Activated CD8-positive, alpha-beta memory T cell treated with anti-CD3 and anti-CD28 coated beads, Interleukin-2, amount 50 U/mL, for 1 hour (primary cell): ENCODE results near the gene KLHL17.
"Not testable (repeated sequence)": the region's sequence is repeated elsewhere in the genome, so short reads cannot be mapped to it uniquely, and the experiment has no call there.

ENCODE experiments used
- DNase-seq: peaks from one replicate; pipeline ENCODE4 v3.0.0-alpha.2; 2020; ENCODE audit errors: extremely low read depth

KLHL17 gene

DNA sequence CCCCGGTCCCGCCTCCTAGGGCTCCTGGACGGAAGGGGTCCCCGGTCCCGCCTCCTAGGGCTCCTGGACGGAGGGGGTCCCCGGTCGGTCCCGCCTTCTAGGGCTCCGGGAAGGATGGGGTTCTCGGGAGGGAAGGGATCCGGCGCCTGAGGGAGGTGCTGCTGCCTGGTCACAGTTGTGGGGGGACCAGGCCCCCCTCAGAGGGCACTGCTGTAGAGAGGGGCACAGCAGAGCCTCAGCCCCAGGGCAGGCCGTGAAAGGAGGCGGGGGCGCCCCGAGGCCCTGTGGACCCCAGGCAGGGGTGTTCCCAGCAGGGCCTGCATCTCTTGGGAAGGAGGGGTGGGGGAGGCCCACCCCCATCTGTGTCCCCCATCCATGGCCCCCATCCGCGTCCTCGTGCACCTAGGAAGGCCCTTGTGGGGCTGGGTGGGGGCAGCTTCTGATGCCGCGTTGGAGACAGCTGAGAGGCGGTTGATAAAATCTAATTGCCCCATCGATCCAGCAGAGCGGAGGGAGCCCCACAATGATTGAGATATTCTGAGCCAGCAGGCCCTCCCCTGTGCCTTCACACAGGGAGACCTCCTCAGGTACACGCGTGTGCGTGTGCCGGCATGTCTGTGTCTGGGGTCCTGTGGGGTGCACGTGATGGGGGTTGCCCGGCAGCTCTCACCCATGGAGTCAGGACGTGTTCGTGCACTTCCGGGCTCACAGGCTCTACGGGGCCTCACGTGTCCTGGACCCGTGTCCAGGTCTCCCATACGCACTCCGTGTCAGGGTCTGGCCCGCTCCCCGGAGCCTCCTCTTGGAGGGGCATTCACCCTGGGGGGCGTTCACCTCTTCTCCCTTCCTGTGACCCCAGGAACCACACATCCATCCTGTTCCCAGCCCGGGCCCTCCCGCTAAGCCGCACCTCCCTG lies 23.8 kb upstream of the KLHL17 start:
- DNase-seq = no peak

DNA sequence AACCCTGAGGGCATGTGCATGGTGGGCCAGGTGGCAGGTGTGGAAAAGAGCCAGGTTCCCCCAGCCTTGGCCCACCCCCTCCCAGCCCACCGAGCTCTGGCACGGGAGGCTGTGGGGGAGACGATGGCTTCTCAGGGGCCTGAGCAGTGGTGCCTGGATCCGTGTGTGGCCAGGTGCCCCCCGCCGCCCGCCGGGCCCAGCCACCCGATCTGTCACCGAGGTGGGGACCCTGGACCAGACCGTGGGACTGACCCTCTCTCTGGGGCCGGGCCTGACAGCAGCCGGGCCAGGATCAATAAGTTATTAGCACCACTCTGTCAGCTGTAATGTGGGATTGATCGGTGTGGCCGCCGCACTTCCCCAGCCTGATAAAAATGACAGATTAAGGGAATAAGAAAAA lies 22.9 kb upstream of the KLHL17 start:
- no peak for DNase-seq

DNA sequence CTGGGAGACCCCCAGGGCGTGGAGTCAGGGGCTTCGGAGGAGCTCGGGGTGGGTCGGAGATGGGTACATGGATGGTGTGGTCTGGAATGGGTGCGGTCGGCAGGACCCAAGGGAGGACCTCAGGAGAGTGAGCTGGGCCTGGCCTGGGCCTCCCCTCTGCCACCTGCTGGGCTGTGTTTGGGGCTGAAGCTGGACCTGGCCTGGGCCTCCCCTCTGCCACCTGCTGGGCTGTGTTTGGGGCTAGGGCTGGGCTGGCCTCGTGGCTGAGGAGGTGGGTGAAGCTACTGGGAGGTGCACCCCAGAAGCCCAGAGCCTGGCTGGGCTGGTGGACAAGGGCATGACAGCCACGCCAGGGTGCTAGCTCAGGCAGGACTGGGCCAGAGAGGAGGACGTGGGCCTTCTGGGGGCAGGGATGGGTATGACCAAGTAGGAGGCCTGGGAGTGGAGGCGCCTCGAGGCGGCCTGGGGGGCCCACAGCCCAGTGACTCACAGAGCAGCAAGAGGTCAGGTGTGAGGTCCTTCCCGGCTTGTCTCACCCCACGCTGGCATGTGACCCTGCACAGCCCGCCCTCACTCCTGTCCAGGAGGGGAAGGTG lies 22.2 kb upstream of the KLHL17 start:
- no peak for DNase-seq

DNA sequence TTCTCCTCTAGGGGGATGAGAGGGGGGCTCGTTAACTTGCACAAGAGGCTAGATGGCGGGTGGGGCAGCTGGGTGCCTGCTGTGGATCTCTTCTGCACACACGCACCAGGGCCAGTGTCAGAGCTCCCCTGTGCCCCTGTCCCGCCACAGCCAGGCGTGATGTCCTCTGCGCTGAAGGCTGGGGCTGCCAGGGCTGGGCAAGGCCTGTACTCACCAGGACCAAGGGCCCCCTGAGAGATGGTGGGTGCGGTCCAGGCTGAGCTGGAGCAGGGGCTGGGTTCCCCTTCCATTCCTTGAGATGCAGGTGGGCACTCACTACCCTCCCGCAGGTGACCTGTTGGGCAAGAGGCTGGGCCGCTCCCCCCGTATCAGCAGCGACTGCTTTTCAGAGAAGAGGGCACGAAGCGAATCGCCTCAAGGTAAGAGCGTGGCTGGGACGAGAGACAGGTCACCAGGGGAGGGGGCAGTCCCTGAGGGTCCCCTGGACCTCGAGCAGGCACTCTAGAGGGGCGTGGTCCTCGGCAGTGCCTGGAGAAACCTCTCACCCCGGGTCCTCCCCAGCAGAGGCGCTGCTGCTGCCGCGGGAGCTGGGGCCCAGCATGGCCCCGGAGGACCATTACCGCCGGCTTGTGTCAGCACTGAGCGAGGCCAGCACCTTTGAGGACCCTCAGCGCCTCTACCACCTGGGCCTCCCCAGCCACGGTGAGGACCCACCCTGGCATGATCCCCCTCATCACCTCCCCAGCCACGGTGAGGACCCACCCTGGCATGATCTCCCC lies 21.5 kb upstream of the KLHL17 start:
- DNase-seq = no peak

DNA sequence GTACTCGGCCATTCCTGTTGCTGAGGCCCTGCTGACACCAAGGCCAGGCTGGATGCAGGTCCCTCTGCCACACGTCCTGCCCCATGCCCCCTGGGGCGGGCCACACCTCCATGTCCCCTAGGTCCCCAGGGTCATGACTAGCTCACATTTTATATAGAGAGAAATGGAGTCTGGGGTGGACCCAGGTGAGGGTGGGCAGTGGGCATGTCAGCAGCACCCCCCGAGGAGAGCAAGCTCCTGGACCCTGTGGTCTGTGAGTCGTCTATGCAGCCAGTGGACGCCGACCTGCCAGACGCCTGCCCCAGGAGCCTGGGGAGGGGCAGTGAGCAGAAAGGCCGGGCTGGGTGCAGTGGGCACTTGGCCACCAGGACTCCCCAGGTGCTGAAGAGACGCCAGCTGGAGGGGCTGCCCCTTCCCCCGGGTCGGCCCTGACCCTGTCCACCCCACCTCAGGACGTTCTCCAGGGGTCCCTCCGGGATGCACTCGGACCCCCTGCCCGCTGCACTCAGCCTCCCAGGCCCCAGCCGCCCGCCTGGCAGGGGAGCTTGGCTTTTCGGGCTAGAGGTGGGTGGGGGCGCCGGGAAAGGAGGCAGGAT lies 20.8 kb upstream of the KLHL17 start:
- DNase-seq = no peak

DNA sequence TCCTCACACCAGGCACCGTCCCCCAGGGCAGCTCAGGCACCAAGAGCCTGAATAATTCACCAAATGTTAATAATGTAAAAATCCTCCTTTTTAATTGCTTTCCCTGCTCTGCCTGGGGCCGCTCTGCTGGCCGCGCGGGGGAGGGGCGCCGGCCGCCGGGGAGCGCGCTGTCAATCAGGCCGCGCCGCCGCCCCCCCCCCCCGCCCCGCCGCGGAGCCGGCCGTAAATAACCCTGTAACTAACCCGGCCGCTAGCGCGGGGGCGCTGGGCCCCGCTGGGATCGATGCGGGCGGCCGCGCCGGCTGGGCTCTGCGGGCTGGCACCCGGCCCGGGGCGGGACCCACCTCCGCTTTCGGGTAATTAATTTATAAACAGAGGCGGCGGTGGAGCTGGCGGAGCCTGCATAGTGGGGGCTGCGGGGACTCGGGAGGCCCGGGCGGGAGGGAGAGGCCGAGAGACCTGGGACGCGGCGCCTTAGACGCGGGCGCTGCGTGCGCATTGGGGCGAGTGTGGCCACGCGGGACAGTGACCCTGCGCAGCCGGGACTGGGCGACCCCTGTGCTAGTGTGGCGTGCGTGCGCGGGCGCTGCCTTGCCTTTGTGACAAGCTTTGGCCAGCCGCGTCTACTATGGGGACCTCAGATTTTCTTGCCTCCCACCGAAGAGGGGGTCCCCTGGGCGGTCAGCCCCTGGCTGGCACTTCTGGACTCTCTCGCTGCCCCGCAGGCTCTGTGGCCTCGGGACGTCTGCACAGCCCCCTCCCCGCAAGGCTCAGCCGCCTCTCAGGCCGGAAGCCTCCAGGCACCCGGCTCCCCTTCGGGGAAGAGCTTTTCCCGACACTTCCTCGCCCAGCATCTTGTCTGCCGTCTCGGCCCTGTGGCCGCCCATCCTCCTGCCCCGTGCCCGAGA lies 20.0 kb upstream of the KLHL17 start:
- no peak for DNase-seq

DNA sequence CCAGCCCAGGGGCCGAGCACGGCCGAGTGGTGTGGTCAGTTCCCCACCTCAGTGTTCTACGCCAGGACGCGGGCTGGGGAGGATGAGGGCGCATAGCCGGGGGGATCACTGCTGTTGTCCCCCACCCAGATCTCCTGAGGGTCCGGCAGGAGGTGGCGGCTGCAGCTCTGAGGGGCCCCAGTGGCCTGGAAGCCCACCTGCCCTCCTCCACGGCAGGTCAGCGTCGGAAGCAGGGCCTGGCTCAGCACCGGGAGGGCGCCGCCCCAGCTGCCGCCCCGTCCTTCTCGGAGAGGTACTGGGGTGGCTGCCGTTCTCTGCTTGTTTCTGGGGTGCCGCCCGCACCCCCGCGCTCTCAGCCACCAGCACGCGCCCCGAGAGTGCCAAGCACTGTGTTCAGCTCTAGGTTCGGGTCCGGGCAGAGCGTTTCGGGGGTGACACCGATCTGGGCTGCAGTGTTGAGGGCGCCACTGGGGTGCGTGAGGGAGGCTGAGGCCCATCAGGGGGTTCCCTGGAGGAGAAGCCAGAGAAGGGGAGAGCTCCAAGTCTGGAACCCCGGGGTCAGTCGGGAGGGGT lies 19.3 kb upstream of the KLHL17 start:
- DNase-seq = no peak

DNA sequence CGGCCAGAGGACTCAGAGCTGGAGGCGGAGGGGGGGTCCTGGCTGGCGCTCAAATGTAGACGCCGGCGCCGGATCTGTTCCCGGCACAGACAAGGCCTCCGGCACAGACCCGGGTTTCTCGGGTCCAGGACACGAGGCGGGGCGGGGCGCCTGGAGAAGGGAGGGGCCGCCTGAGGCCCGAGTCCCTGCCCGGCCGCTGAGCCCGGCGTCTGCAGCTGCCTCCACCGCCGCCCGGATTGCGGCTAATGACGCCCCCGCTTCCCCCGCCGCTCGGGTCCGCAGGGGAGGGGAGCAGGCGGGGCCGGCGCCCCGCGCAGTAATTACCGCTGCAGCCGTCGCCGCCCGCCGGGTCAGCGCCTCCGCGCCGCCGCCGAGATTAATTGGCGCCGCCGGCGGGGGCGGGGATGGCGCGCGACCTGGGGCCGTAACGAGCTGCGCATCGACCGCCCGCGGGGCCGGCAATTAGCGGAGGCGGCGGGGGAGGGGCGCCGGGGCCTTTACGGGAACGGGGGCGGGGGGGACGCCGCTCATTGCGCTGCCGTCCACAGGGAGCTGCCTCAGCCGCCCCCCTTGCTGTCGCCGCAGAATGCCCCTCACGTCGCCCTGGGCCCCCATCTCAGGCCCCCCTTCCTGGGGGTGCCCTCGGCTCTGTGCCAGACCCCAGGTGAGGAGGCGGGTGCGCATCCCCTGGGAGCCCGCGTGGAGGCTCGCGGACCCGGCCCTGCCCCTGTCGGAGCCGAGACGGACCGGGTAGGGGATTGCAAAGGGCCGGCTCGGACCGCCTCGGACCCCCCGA lies 18.6 kb upstream of the KLHL17 start:
- no peak for DNase-seq

DNA sequence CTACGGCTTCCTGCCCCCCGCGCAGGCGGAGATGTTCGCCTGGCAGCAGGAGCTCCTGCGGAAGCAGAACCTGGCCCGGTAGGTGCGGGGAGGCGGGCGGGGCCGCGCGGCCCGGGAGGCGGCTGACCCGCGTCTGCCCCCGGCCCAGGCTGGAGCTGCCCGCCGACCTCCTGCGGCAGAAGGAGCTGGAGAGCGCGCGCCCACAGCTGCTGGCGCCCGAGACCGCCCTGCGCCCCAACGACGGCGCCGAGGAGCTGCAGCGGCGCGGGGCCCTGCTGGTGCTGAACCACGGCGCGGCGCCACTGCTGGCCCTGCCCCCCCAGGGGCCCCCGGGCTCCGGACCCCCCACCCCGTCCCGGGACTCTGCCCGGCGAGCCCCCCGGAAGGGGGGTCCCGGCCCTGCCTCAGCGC lies 18.0 kb upstream of the KLHL17 start:
- DNase-seq = no peak

DNA sequence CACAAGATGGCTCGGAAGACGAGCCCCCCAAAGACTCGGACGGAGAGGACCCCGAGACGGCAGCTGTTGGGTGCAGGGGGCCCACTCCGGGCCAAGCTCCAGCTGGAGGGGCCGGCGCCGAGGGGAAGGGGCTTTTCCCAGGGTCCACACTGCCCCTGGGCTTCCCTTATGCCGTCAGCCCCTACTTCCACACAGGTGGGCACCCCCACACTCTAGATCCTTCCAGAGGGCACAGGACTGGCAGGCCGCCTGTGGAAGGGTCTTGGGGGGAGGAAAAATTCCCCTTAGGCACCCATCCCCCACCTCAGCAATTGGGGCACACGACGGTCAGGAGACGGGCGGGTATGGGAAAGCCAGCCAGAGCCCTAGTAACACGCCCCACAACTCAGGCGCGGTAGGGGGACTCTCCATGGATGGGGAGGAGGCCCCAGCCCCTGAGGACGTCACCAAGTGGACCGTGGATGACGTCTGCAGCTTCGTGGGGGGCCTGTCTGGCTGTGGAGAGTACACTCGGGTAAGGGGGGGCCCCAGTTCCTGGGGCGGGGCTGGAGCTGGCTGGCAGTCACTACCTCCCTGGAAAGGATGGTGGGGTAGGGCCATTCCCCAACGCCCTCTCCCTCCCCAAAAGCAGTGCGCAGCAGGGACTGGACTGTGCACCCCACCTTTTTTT lies 17.4 kb upstream of the KLHL17 start:
- no peak for DNase-seq

DNA sequence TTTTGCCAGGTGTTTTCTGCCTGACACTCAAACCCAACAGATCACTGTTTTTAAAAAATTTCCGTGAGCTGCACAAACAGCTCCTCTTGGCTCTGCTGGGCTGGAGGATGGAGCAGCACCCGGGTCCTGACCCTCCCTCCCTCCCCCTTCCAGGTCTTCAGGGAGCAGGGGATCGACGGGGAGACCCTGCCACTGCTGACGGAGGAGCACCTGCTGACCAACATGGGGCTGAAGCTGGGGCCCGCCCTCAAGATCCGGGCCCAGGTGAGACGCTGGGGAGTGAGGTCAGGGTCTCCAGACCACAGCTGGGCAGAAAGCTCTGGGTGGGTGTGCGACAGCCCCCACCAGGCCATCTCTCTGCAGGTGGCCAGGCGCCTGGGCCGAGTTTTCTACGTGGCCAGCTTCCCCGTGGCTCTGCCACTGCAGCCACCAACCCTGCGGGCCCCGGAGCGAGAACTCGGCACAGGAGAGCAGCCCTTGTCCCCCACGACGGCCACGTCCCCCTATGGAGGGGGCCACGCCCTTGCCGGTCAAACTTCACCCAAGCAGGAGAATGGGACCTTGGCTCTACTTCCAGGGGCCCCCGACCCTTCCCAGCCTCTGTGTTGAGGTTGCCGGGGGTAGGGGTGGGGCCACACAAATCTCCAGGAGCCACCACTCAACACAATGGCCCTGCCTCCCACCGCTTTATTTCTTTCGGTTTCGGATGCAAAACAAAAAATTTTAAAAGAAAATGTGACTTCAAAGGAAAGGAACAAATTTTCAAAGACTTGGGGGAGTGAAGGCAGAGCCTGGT lies 16.6 kb upstream of the KLHL17 start:
- DNase-seq = no peak

DNA sequence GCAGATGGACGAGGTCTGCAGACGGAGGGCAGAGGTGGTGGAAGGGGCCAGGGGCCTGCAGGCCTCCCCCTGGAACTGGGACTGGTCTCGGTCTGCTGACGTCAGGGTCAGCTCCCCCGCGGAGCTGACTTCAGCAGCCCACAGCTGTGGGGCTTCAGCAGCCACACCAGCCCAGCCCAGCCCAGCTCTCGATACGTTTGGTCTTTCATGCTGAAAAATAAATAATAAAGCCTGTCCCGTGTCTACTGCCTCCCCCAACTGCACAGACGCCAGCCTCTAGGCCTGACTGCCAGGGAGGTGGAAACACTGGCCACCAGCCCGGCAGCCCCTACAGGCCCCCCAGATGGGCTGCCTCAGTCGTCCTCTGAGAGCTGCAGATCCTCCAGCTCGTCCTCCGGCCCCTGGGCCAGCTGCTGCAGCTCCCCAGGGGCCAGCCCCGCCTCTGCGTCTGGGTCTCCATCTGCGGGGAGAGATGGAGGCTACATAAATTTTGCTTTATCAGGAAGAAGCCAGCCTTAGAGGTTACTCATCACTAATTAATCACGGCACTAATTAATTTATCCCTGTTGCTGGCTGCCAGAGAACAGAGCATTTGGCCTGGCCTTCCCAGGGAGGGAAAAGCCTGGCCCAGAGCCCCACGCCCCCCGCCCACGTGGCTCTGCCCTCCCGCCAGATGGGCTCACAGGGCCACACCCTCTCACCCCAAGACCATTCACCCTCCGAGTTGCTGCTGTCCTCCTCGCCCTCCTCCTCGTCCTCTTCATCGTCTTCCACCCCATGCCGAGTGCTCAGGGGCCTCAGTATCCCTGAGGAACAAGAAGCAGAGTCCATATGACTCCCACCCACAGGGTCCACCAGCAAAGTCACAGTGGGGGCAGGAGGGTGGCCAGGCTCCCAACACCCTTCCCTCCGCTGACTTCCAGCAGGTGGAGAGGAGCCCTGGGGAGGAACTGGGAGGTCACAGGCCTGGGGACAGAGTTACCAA lies 15.8 kb upstream of the KLHL17 start:
- no peak for DNase-seq

DNA sequence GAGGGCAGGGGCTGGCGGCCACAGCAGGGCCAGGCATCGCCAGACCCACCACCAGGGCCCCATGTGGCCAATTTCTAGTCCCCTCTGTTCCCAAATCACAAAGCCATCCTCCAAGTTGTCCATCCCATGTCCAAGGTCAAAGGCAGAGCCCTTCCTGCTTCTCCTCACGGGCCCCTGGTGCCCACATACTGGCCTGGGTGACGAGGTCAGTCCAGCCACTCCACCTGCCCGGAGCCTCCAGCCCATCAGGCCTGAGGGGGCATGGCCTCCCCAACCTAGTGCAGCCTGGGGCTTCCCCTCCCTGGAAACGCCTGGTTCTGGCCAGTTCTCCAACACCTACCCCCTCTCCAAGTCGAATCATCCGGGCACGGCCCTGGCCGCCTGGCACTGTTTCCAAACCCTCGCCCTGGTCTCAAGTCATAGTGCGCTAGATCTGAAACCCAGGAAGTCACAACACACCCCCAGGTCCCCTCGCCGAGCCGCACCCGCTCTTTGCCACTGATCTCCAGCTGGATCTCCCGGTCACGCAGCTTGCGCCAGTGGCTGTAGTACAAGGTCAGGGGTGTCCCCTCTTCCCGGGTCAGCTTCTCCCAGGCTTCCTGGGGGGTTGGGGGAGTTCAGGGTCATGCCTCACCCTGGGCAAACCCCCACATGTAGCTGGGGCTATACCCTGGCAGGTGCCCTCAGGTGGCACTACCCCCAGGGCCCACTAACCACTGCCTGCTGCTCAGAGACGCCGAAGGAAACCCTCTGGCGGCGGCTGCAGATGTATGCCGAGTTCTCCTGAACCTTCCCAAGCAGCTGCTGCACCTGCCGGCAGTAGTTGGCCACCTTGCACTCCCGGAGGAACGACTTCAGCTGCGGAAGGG lies 14.5 kb upstream of the KLHL17 start:
- DNase-seq = no peak

DNA sequence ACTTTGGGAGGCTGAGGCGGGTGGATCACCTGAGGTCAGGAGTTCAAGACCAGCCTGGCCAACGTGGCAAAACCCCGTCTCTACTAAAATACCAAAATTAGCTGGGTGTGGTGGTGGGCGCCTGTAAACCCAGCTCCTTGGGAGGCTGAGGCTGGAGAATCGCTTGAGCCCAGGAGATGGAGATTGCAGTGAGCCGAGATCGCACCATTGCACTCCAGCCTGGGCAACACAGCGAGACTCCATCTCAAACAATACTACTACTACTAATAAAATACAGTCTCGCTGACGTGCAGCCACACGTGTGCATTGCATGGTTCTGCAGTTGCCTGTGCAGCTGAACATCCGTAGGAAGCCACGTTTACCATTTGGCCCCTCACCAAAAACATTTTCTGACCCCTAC lies 13.6 kb upstream of the KLHL17 start:
- DNase-seq = not testable (repeated sequence)

DNA sequence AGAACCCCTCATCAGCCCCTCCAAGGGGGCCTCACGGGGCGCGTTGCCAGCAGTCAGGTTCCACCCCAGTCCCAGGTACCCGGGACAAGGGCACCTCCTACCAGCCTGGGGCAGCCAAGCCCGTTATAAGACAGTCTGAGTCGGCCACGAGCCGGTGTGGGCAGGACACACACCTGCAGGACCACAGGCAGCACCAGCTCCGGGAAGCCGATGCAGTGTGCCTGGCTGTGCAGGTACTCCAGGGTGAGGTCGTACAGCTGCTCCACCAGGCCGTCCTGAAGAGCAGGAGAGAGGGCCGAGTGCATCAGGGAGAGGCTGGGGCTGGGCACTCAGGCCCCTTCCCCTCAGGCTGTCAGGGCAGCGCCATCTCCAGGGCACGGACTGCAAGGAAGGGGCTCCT lies 12.4 kb upstream of the KLHL17 start:
- no peak for DNase-seq

DNA sequence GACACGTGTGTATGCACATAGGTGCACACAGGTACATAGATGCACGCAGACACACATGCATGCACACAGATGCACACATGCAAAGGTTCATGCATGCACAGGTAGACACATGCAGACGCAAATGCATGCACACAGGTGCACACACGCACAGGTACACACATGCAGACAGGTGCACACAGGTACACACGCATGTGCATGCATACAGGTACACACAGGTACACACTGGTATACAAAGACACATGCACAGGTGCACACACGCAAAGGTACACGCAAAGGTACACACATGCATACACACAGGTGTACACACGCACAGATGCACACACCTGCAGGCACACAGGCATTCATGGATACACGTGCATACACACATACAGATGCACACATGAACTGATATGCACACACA lies 10.1 kb upstream of the KLHL17 start:
- DNase-seq = no peak
